Stimulated activated CD4-positive, alpha-beta T cell treated with anti-CD3 and anti-CD28 coated beads, Interleukin-15, amount 100 ng/mL, for 1 hour (primary cell): ENCODE measurements around the gene ALOX15.
"Not testable (repeated sequence)": the region's sequence is repeated elsewhere in the genome, so short reads cannot be mapped to it uniquely, and the experiment has no call there.

ENCODE experiments used
- DNase-seq, 2 donors: peaks; one replicate each; pipeline ENCODE4 v3.0.0-alpha.2; 2020; ENCODE audit warnings: low read depth in 1 of 2, low spot score in 1 of 2

Gene ALOX15

DNA sequence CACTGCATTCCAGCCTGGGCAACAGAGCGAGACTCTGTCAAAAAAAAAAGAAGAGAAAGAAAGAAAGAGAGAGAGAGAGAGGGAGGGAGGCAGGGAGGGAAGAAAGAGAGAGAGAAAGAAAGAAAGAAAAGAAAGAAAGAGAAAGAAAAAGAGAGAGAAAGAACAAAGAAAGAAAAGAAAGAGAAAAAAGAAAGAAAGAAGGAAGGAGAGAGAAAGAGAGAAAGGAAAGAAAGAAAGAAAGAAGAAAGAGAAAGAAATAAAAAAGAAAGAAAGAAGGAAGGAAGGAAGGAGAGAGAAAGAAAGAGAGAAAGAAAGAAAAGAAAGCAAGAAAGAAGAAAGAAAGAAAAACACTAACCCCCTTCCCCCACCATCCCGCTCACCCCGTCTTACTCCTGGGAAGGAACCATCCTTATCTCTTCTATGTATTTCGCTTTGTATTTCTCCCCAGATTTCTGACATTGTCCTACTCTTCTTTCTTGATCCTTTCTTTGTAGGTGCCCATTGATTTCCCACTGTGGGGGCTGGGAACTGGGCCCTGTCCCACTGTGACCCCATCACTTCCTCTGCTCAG is 20.9 kb downstream of the ALOX15 start:
- no peak for DNase-seq

DNA sequence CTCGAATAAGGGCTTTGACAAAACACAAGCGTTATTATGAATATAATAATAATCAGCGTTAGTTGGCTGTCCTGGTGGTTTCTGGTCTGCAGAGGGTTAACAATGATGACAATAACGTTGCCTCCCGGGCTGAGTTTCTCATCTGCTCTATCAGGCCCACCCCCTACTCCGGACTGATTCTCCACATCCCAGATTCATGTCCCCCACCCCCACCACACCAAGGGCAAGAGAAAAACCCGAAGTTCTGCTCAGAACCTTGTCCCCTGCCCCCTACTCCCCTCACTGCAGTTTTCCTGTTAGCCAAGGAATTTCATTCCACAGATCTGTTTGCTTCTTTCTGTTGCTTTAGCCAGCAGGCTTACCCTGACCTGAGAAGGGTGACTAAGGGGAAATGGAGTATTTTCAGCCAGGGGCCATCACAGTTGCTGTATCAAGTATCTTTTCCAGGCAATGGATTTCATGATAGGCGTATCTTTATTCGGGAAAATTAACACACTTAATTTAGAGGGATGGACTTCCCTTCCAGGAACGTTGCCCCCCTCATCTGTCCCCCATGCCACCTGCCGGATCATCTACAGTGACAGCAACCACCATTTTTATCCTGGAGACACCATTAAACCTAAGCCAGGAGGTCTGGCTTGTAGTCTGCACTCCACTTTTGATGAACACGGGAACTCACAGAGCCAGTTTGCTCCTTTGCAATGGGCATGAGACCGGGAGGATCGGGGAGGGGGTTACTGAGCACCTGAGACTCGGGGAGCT is 23.7 kb downstream of the ALOX15 start:
- DNase-seq: no peak

DNA sequence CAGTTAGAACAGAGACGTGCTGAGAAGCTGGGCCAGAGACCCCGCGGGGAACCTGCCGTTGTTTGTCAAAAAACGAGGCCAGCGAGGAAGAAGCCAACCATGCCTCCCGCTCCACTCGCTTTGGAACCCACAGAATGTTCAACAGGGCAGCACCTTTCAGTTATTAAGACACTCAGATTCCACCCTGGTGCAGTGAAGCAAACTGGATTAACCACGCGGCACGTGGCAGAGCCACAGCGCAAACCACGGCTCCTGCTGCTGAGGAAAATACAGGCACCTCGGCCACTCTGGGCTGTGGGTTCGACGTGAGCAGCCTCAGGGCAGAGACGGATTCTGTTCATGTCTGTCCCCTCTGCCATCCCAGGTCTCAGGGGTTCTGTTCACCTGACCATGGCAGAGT is 24.4 kb downstream of the ALOX15 start:
- no peak for DNase-seq

DNA sequence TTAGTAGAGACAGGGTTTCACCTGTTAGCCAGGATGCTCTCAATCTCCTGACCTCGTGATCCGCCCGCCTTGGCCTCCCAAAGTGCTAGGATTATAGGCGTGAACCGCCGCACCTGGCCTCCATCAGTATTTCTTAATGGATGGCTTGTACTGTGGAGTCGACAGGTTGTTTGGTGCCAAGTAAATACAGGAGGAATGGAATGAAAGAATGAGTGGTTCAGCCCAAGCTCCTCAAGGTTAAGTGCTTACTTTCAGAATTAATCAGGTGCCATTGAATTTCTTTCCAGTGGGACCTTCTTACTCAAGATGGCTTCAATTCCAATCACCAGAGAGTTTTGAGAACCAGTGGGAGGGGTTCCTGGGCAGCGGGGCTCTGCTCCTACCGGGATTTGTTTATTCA is 25.0 kb downstream of the ALOX15 start:
- no peak for DNase-seq

DNA sequence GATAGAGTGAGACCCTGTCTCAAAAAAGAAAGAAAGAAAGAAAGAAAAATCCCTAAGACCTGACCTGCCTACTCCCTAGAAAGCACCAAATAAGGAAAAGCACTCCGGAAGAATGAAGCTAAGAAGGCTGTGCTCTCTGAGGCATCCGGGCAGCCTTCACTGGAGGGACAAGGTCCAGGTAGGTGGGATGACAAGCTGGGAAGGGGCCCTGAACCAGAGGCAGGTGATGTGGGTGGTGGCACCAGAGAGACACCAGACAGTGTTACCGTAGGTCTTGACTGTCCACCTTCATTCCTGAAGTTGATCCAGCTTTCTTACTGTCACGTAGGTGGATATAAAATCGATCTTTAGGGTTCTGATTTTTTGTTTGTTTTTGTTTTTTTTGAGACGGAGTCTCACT is 30.8 kb downstream of the ALOX15 start:
- DNase-seq: no peak

DNA sequence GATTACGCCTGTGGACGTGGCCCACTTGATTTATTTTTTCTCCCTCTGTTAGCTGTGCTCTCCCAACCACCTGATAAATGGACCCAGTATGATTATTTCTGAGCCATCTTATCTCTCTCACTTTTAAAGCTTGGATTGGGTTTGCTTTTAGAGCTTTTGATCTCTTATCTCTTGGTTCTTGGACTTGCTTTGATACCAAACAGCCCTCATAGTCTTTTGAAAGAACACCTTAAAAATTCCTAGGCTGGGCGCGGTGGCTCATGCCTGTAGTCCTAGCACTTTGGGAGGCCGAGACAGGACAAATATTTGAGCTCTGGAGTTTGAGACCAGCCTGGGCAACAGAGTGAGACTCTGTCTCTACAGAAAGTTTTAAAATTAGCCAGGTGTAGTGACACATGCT is 31.3 kb downstream of the ALOX15 start:
- no peak for DNase-seq

GRCh38 chr17:4609761-4610160 is 31.7 kb downstream of the ALOX15 start:
- DNase-seq: no peak

DNA sequence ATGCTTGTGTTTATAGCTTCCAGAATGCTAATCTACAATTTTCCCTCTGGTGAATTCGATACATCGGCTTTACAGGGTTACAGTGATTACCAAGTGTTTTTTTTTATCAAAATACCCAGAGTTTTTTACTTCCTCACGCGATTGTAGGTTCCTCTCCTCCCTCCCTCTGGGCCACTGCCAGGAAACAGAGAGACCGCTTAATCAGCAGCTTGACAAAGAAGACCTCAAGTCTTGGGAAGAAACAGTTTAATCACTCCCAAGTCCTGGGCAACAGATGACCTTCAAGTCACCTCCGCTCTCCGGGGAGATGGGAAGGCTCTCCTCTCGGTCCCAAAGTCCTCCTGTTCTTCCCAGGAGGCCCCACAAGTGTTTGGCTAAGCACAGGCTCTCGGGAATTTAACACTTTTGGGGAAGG is 33.7 kb downstream of the ALOX15 start:
- DNase-seq: no peak

DNA sequence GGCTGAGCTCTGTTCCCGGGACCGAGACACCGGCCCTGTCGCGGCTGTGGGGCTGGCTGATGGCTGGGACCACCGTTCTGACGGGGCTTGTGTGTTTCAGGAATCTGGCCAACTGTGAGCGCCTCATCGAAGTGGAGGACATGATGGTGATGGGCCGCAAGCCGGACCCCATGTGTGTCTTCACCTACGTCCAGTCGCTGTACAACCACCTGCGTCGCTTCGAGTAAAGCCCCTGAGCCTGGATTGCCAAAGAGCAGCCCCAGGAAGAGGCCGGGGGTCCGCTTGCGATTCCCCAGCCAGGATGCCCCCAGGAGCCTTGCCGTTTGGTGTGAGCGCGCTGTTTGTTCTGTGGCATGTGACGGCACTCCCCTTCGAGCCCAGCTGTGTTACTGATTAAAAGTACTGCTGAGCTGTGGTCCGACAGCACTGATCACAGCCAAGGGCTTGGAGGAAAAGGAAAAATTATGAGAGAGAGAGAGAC is 34.2 kb downstream of the ALOX15 start:
- no peak for DNase-seq

DNA sequence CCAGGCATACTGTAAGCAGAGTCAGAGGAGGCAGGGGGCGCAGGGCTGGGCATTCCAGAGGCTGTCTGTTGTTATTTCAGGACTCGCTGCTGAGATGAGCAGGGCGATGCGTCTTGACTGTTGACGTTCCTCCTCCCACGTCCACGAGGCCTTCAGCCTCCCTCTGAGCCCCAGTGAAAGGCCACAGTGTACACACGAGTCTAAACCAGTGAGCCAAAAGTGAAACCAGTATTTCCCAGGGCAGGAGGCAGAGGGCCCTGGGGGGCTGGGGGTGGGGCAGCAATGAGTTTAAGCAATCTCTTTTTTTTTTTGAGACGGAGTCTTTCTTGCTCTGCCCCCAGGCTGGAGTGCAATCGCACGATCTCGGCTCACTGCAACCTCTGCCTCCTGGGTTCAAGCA is 35.7 kb downstream of the ALOX15 start:
- DNase-seq: no peak

- DNase-seq: not testable (repeated sequence)
Measured at GRCh38 chr17:4604736-4605135, 36.7 kb downstream of the ALOX15 start.

GRCh38 chr17:4604111-4604644 is 37.3 kb downstream of the ALOX15 start:
- no peak for DNase-seq

DNA sequence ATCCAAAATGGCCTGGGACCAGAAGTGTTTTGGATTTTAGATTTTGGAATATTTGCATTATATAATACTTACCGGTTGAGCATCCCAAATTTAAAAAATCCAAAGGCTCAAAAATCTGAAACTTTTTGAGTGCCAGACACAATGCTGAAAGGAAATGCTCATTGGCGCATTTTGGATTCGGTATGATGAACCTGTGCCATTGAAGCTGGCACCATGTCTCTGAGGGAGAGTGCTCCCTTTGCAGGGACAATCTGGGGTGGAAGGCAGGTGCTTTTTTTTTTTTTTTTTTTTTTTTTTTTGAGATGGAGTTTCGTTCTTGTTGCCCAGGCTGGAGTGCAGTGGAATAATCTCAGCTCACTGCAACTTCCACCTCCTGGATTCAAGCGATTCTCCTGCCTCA is 39.4 kb downstream of the ALOX15 start:
- no peak for DNase-seq

DNA sequence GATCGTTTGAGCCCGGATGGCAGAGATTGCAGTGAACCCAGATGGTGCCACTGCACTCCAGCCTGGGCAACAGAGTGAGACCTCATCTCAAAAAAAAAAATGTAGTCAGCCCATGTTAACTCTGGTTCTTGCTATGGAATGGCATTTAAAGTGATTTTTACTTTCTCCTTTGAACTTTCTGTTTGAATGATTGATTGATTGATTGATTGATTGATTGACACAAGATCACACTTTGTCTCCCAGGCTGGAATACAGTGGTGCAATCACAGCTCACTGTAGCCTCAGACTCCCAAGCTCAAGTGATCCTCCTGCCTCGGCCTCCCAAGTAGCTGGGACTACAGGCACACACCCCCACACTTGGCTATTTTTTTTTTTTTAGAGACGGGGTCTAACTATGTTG is 40.2 kb downstream of the ALOX15 start:
- no peak for DNase-seq

GRCh38 chr17:4600563-4600962 is 40.9 kb downstream of the ALOX15 start:
- DNase-seq: no peak

GRCh38 chr17:4599505-4600281 is 41.8 kb downstream of the ALOX15 start:
- DNase-seq: no peak

DNA sequence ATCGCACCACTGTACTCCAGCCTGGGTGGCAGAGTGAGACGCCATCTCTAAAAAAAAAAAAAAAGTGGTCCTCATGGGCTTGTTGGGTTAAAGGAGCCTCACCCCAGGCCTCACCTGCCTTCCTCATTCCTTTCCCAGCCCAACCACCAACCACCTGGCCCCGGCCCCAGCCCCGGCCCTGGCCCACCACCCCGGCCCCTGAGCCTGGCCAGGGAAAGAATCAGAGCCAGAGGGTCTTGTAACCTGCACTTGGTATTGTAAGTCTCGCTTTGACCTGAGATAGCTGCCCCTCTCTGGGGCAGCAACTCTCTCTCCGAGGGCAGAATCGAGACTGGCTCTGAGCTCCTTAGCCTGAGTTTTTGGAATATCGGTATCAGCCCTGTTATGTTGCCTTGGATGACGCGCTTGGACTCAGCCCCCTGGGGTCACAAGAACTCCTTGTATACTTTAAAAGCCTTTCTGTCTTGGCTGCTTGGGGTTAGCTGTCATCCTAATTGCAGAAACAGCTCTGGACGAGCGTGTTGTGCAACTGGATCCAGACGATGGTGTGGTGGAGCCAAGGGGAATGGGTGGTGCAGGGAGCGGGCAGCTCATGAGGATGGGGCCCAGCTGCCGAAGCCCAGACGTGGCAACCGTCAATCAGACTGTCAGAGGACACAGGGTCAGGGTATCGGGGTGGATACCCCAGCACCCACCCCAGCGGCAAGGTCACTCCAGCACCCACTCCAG is 42.5 kb downstream of the ALOX15 start:
- no peak for DNase-seq

DNA sequence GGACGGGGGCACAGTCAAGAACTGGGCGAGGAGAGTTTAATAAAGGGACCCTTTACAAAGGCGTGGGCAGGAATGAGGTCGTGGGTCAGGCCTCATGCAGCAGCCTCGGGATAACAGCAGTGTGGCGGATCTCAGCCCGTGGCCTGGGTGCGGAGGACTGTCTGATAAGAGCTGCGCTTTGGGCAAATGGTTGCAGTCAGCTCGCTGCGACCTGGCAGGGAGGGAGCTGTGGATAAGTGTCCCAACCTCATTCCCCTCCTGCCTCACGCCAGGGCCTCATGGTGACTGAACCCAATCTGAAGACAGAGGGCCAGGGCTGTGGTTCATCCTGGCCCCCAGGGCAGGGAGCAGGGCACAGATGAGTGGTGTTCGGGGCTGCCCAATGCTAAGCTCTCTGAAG is 43.5 kb downstream of the ALOX15 start:
- DNase-seq: no peak

- no peak for DNase-seq
Measured at GRCh38 chr17:4596636-4597380, 44.7 kb downstream of the ALOX15 start.

DNA sequence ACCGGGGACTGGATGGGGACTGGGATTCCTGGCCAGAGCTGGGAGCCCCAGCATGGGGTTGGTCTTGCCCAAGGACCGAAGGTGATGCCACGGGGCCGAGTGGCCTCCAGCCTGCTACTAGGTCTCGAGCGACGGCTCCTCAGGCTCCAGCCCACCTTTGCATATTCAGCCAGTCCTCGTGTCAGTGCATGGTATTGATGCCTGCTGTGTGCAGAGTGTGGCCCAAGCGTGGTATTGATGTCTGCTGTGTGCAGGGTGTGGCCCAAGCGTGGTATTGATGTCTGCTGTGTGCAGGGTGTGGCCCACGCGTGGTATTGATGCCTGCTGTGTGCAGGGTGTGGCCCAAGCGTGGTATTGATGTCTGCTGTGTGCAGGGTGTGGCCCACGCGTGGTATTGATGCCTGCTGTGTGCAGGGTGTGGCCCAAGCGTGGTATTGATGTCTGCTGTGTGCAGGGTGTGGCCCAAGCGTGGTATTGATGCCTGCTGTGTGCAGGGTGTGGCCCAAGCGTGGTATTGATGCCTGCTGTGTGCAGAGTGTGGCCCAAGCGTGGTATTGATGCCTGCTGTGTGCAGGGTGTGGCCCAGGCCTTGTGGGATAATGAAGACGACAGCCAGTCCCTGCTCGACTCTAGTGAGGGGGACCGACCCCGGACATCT is 45.7 kb downstream of the ALOX15 start:
- DNase-seq: not testable (repeated sequence)
